ENCODE data around the gene UBE2Q1.

Gene UBE2Q1

DNA sequence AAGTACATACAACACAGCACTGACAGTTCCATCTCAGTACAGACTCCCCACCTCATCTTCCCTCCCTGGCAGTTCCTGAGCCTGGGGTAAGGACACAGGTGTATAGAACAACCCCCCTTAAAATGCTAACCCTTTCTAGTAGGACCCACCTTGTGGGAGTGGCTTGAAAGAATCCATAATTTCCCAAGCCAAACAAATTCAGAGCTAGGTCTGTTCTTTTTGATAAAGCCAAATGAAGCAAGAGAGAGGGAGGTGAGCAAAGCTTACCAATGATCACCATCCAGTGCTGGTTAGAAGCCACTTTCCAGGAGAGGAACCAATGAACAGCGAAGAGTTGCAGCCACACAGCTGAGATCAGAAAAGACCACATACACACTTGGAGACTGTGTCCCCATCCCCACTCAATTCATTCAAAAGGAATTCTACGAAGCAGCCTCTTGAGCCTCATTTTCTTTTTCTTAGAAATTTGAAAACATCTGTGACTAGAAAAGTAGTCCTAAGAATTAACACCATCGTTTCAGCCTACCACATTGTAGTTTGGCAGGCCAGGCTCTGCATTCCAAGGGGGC is 9.2 kb downstream of the UBE2Q1 start:
- ATAC-seq (ENCODE audit: low read depth): no peak
- DNase-seq (ENCODE audit: low spot score): no peak

DNA sequence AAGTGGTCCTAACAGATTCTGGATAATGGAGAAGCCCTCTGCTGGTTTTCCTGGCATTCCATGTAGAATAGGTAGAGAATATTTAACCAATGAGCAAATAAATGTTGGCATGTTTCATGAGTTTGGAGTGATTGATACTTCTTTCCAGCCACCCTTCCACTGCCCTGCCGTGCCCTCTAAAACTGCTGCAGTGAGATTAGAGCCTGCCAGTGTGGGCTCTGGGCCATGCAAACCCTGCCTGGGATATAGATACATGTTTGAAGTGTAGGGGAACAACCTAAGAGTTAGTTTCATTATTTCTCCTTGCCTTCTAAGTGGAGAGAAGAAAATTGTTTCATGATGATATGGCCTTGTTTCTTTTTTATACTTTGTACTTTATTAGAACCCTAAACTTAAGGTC is 10.4 kb downstream of the UBE2Q1 start:
- H3K9me3 ChIP-seq (ENCODE audit: severe bottlenecking): no peaks in the 10 kb centered on the region
- no peak overlapping the region for H3K4me3 ChIP-seq (ENCODE audit: severe bottlenecking)
- ATAC-seq (ENCODE audit: low read depth) (no peak), DNase-seq (ENCODE audit: low spot score) (no peak)
- TF ChIP-seq, protein P1, sequence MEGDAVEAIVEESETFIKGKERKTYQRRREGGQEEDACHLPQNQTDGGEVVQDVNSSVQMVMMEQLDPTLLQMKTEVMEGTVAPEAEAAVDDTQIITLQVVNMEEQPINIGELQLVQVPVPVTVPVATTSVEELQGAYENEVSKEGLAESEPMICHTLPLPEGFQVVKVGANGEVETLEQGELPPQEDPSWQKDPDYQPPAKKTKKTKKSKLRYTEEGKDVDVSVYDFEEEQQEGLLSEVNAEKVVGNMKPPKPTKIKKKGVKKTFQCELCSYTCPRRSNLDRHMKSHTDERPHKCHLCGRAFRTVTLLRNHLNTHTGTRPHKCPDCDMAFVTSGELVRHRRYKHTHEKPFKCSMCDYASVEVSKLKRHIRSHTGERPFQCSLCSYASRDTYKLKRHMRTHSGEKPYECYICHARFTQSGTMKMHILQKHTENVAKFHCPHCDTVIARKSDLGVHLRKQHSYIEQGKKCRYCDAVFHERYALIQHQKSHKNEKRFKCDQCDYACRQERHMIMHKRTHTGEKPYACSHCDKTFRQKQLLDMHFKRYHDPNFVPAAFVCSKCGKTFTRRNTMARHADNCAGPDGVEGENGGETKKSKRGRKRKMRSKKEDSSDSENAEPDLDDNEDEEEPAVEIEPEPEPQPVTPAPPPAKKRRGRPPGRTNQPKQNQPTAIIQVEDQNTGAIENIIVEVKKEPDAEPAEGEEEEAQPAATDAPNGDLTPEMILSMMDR (IDR thresholded peaks at IDR 0.05; ENCODE audit: poor library complexity, severe bottlenecking): no peak
- H3K27me3 ChIP-seq (ENCODE audit: insufficient read depth, poor library complexity, severe bottlenecking): no peaks in the 10 kb centered on the region
- H3K36me3 ChIP-seq (ENCODE audit: low read depth): peaks cover 39% of the 10 kb centered on the region
- no peak overlapping the region for H3K27ac ChIP-seq (ENCODE audit: poor library complexity, severe bottlenecking)
- no peaks in the 10 kb centered on the region for H3K4me1 ChIP-seq (ENCODE audit: insufficient read depth, poor library complexity, severe bottlenecking)

More for the DNA sequence above, 9.2 kb downstream of the UBE2Q1 start:
- no peak overlapping the region for H3K4me3 ChIP-seq (ENCODE audit: severe bottlenecking)
- TF ChIP-seq, protein P1 (IDR thresholded peaks at IDR 0.05; ENCODE audit: poor library complexity, severe bottlenecking): no peak
- no peaks in the 10 kb centered on the region for H3K4me1 ChIP-seq (ENCODE audit: insufficient read depth, poor library complexity, severe bottlenecking)
- peaks cover 52% of the 10 kb centered on the region for H3K36me3 ChIP-seq (ENCODE audit: low read depth)
- H3K27me3 ChIP-seq (ENCODE audit: insufficient read depth, poor library complexity, severe bottlenecking): no peaks in the 10 kb centered on the region
- no peak overlapping the region for H3K27ac ChIP-seq (ENCODE audit: poor library complexity, severe bottlenecking)
- no peaks in the 10 kb centered on the region for H3K9me3 ChIP-seq (ENCODE audit: severe bottlenecking)

DNA sequence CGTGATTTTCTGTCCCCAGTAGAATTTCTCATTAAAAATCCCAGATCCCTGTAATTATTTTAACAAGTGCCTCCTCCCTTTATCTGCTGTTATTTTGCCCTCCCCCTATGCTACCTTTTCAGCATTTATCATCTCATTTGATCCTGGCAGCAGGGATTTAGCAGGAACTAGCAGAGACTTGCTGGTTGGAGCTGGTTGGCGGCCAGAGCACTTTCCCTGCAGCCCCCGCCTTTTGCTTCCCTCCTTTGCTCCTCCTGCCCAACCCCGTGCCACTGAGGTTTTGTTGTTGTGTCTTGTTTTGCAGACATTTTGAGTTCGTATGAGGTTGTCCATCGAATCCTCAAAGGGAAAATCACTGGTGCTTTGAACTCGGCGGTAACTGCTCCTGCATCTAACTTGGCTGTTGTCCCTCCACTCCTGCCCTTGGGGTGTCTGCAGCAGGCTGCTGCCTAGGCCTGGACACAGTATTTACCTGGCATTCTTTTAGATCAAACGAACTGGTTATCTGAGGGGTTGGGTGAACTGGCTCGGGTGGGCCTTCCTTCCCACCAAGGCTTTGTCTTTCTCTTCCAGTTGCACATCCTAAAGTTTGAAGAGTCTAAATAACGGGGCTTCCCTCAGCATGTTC is 11.2 kb downstream of the UBE2Q1 start:
- DNase-seq (ENCODE audit: low spot score) (no peak), ATAC-seq (ENCODE audit: low read depth) (no peak)
- Histone ChIP-seq H3K27me3 (ENCODE audit: insufficient read depth, poor library complexity, severe bottlenecking) (no peaks in the 10 kb centered on the region), H3K36me3 (ENCODE audit: low read depth) (peaks cover 31% of the 10 kb centered on the region), H3K4me1 (ENCODE audit: insufficient read depth, poor library complexity, severe bottlenecking) (no peaks in the 10 kb centered on the region), H3K9me3 (ENCODE audit: severe bottlenecking) (no peaks in the 10 kb centered on the region), H3K4me3 (ENCODE audit: severe bottlenecking) (no peak overlapping the region), H3K27ac (ENCODE audit: poor library complexity, severe bottlenecking) (no peak overlapping the region)
- TF ChIP-seq, protein P1 (IDR thresholded peaks at IDR 0.05; ENCODE audit: poor library complexity, severe bottlenecking): no peak

DNA sequence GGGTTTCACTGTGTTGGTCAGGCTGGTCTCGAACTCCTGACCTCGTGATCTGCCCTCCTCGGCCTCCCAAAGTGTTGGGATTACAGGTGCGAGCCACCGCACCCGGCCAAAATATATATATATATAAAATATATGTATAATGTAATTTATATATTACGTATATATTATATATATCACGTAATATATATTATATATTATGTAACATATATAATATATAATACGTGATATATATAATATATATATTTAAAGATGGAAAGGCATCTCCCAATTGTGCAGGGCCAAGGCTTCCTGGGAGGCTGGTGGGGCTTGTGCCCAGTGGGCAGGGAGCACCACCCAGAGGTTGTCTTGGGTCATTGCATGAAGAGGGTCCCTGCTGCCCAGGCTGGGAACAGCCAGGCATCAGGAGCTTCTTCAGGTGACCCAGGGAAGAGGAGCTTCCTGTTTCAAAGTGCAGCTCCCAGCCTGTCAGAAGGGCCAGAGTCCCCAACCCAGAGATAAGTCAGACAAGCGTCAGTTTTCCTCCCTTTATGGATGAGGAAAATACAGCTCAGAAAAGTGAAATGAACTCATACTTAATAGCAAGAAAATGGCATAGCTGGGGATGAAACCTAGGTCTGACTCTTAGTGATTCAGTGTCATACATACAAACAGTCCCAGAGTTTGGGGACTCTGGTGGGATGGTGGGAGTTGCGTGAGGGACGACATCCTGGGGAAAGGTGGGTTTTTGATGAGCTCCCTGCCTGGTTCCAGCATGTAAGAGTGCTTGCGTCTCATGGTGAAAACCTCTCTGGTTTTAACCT is 12.0 kb downstream of the UBE2Q1 start:
- peak; percentile 80 for ATAC-seq (ENCODE audit: low read depth)
- no peak overlapping the region for H3K27ac ChIP-seq (ENCODE audit: poor library complexity, severe bottlenecking)
- H3K9me3 ChIP-seq (ENCODE audit: severe bottlenecking): no peaks in the 10 kb centered on the region
- no peaks in the 10 kb centered on the region for H3K4me1 ChIP-seq (ENCODE audit: insufficient read depth, poor library complexity, severe bottlenecking)
- TF ChIP-seq, protein P1 (IDR thresholded peaks at IDR 0.05; ENCODE audit: poor library complexity, severe bottlenecking): peak; percentile 44
- peaks cover 24% of the 10 kb centered on the region for H3K36me3 ChIP-seq (ENCODE audit: low read depth)
- no peak overlapping the region for H3K4me3 ChIP-seq (ENCODE audit: severe bottlenecking)
- no peak for DNase-seq (ENCODE audit: low spot score)
- no peaks in the 10 kb centered on the region for H3K27me3 ChIP-seq (ENCODE audit: insufficient read depth, poor library complexity, severe bottlenecking)

Measured in RWPE2 (cell line).